Karpas-422 (cell line): ENCODE measurements around the gene PAX3. TPM values are rescaled to one million over a fixed set of nuclear protein-coding genes. Genes with fewer than 3 reads are reported as not detected.

Experiments
- DNase-seq: peaks from one replicate; pipeline ENCODE4 v3.0.0-alpha.2; 2015
- H2AFZ ChIP-seq: fragments of 200-600 bp; sonication (generic); 2 replicates; pipeline ENCODE4 v1.6.1; 2014; ENCODE audit warnings: antibody characterized with exemption, low read length, mixed read lengths
- H3K27ac ChIP-seq: fragments of 200-600 bp; sonication (generic); 2 replicates; pipeline ENCODE4 v1.5.1; 2014; ENCODE audit warnings: mild to moderate bottlenecking, low read length, moderate library complexity
- H3K27me3 ChIP-seq: fragments of 200-600 bp; sonication (generic); 2 replicates; pipeline ENCODE4 v1.6.1; 2014; ENCODE audit warnings: low read length, mixed read lengths
- H3K36me3 ChIP-seq: fragments of 200-600 bp; sonication (generic); 2 replicates; pipeline ENCODE4 v1.6.1; 2014; ENCODE audit warnings: low read length, mixed read lengths; ENCODE audit not compliant: insufficient read depth
- H3K4me1 ChIP-seq: fragments of 200-600 bp; sonication (generic); 2 replicates; pipeline ENCODE4 v1.6.1; 2014; ENCODE audit warnings: mild to moderate bottlenecking, low read length, mixed read lengths
- H3K4me2 ChIP-seq: fragments of 200-600 bp; sonication (generic); 2 replicates; pipeline ENCODE4 v1.6.1; 2014; ENCODE audit warnings: low read length, low read depth, mild to moderate bottlenecking; ENCODE audit not compliant: poor library complexity, severe bottlenecking
- H3K4me3 ChIP-seq: fragments of 200-600 bp; sonication (generic); 2 replicates; pipeline ENCODE4 v1.5.1; 2014; ENCODE audit warnings: mild to moderate bottlenecking, antibody characterized with exemption, low read length, mixed read lengths
- H3K79me2 ChIP-seq: fragments of 200-600 bp; sonication (generic); 2 replicates; pipeline ENCODE4 v1.6.1; 2014; ENCODE audit warnings: mild to moderate bottlenecking, low read length, mixed read lengths
- H3K9ac ChIP-seq: fragments of 200-600 bp; sonication (generic); 2 replicates; pipeline ENCODE4 v1.6.0; 2014; ENCODE audit warnings: low read length
- H3K9me2 ChIP-seq: fragments of 200-600 bp; sonication (generic), shearing (Covaris generic); replicated peaks from 2 replicates; pipeline ENCODE4 v1.6.0; 2014; ENCODE audit warnings: mild to moderate bottlenecking, low read length, moderate library complexity; ENCODE audit not compliant: insufficient read depth
- H3K9me3 ChIP-seq: fragments of 300-700, 200-600 bp; sonication (generic); 2 replicates; pipeline ENCODE4 v1.6.1; 2014; ENCODE audit warnings: low read length, mixed read lengths
- H4K20me1 ChIP-seq: fragments of 200-600 bp; sonication (generic); 2 replicates; pipeline ENCODE4 v1.6.1; 2014; ENCODE audit warnings: mild to moderate bottlenecking, antibody characterized with exemption, low read length, low read depth; ENCODE audit not compliant: insufficient read depth
- total RNA-seq: library from RNA; depleted of rRNA; stranded (reverse); fragments of >200 nt; shearing (Covaris generic); gene quantifications from 2 replicates; pipeline ENCODE4 v1.2.3, GENCODE V29; 2014; ENCODE audit warnings: low replicate concordance

Gene PAX3
- total RNA-seq, 1 experiment from 2014 or later = not detected

- no peaks in the 10 kb centered on the region for H3K27me3 ChIP-seq
These were observed 9.3 kb downstream of the PAX3 start for GRCh38 chr2:222289278-222290160.

GRCh38 chr2:222288590-222289277 lies 10.1 kb downstream of the PAX3 start:
- H4K20me1 ChIP-seq = no peaks in the 10 kb centered on the region
- H3K27me3 ChIP-seq = no peaks in the 10 kb centered on the region
- no peaks in the 10 kb centered on the region for H3K36me3 ChIP-seq
- no peaks in the 10 kb centered on the region for H3K4me1 ChIP-seq
- H3K9ac ChIP-seq = no peak overlapping the region
- H3K4me2 ChIP-seq = no peak overlapping the region
- H3K79me2 ChIP-seq = no peaks in the 10 kb centered on the region
- H3K27ac ChIP-seq = no peak overlapping the region
- no peak overlapping the region for H3K4me3 ChIP-seq
- no peaks in the 10 kb centered on the region for H3K9me3 ChIP-seq
- H3K9me2 ChIP-seq = no peaks in the 10 kb centered on the region
- no peak for DNase-seq
- no peak overlapping the region for H2AFZ ChIP-seq

More at GRCh38 chr2:222289278-222290160, 9.3 kb downstream of the PAX3 start:
- no peak overlapping the region for H3K9ac ChIP-seq
- no peak overlapping the region for H2AFZ ChIP-seq
- no peak overlapping the region for H3K27ac ChIP-seq
- H3K4me3 ChIP-seq = no peak overlapping the region
- H3K79me2 ChIP-seq = no peaks in the 10 kb centered on the region
- no peaks in the 10 kb centered on the region for H4K20me1 ChIP-seq
- no peak for DNase-seq
- H3K4me1 ChIP-seq = no peaks in the 10 kb centered on the region
- no peak overlapping the region for H3K4me2 ChIP-seq
- no peaks in the 10 kb centered on the region for H3K9me3 ChIP-seq
- no peaks in the 10 kb centered on the region for H3K36me3 ChIP-seq
- H3K9me2 ChIP-seq = no peaks in the 10 kb centered on the region

- Histone ChIP-seq H3K9me2 (no peaks in the 10 kb centered on the region), H3K9ac (no peak overlapping the region), H3K4me2 (no peak overlapping the region), H4K20me1 (no peaks in the 10 kb centered on the region), H3K4me3 (no peak overlapping the region), H3K36me3 (no peaks in the 10 kb centered on the region), H2AFZ (no peak overlapping the region), H3K9me3 (no peaks in the 10 kb centered on the region), H3K79me2 (no peaks in the 10 kb centered on the region), H3K27ac (no peak overlapping the region), H3K27me3 (no peaks in the 10 kb centered on the region), H3K4me1 (no peaks in the 10 kb centered on the region)
- no peak for DNase-seq
These were observed 10.8 kb downstream of the PAX3 start for GRCh38 chr2:222287862-222288479.

GRCh38 chr2:222284466-222284865 lies 14.3 kb downstream of the PAX3 start:
- Histone ChIP-seq H3K36me3 (no peaks in the 10 kb centered on the region), H3K4me3 (no peak overlapping the region), H3K9me2 (no peaks in the 10 kb centered on the region), H3K4me2 (no peak overlapping the region), H3K9ac (no peak overlapping the region), H3K27ac (no peak overlapping the region), H4K20me1 (no peaks in the 10 kb centered on the region), H3K4me1 (no peaks in the 10 kb centered on the region), H3K27me3 (no peaks in the 10 kb centered on the region), H3K79me2 (no peaks in the 10 kb centered on the region), H2AFZ (no peak overlapping the region), H3K9me3 (no peaks in the 10 kb centered on the region)
- DNase-seq = no peak

DNA sequence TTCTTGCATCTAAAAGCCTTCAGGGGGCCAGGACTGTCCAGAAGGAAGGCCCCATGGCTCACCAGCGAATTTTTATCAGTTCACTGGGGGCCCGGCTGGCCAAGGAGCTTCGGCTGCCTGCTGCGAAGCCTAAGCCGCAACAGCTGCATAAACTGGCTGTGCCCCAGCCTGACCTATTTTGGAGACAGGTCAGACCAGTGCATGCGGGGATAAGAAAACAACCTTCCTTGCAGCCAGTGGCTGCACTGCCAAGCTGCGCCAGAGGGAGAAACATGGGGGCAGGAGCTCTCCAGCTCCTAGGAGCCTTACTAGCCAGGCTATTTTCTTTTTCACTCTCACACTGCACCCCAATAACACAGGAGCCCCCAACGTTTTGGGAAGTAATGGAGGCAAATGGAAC lies 15.2 kb downstream of the PAX3 start:
- Histone ChIP-seq H3K9me3 (no peaks in the 10 kb centered on the region), H2AFZ (no peak overlapping the region), H3K36me3 (no peaks in the 10 kb centered on the region), H3K27me3 (no peaks in the 10 kb centered on the region), H4K20me1 (no peaks in the 10 kb centered on the region), H3K79me2 (no peaks in the 10 kb centered on the region), H3K27ac (no peak overlapping the region), H3K4me1 (no peaks in the 10 kb centered on the region), H3K4me2 (no peak overlapping the region), H3K4me3 (no peak overlapping the region), H3K9ac (no peak overlapping the region), H3K9me2 (no peaks in the 10 kb centered on the region)
- no peak for DNase-seq

DNA sequence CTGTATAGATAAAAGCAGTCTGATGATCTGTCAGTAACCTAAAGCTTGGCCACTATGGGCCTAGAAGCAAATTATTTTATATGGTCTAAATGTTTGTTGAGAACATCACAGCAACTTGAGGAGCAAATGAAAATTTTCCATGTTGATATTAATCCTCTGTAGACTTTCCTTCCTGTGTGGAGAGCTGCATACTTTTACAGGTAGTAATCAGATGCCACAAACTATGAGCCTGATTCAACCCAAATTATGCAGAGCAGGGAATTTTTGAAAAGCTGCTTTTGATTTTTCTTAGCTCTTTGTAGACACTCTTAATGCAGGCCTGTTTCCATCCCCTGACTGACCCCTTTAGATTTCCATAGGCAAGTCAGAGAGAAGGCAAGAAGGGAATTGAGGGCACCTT lies 17.3 kb downstream of the PAX3 start:
- Histone ChIP-seq H3K27ac (no peak overlapping the region), H3K9me2 (no peaks in the 10 kb centered on the region), H3K9ac (no peak overlapping the region), H3K79me2 (no peaks in the 10 kb centered on the region), H2AFZ (no peak overlapping the region), H3K4me2 (no peak overlapping the region), H4K20me1 (no peaks in the 10 kb centered on the region), H3K36me3 (no peaks in the 10 kb centered on the region), H3K27me3 (no peaks in the 10 kb centered on the region), H3K9me3 (no peaks in the 10 kb centered on the region), H3K4me3 (no peak overlapping the region), H3K4me1 (no peaks in the 10 kb centered on the region)
- DNase-seq = no peak

DNA sequence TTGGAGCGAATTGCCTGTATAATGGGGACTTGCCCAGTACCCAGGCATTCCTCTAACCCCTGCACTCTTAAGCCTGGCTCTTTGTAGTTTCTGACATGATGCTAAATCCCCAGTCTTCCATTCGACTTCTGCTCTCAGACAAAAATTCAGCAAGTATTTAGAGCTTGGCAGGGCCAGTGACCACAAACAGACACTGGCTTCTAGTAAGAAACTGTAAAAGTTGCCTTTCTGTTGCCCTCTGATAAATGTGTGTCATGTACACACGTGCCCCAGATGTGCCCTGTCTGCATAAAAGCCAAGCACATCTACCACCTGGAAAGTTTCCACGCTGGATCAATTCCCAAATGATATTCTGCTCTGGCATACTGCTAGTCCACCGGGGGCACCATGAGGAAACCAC lies 18.0 kb downstream of the PAX3 start:
- H4K20me1 ChIP-seq = no peaks in the 10 kb centered on the region
- no peaks in the 10 kb centered on the region for H3K9me3 ChIP-seq
- no peak overlapping the region for H3K9ac ChIP-seq
- H3K9me2 ChIP-seq = no peaks in the 10 kb centered on the region
- H2AFZ ChIP-seq = no peak overlapping the region
- no peaks in the 10 kb centered on the region for H3K36me3 ChIP-seq
- H3K4me1 ChIP-seq = no peaks in the 10 kb centered on the region
- no peak for DNase-seq
- H3K4me3 ChIP-seq = no peak overlapping the region
- H3K79me2 ChIP-seq = no peaks in the 10 kb centered on the region
- no peak overlapping the region for H3K4me2 ChIP-seq
- no peaks in the 10 kb centered on the region for H3K27me3 ChIP-seq
- H3K27ac ChIP-seq = no peak overlapping the region

GRCh38 chr2:222272446-222273015 lies 26.3 kb downstream of the PAX3 start:
- Histone ChIP-seq H2AFZ (no peak overlapping the region), H3K36me3 (no peaks in the 10 kb centered on the region), H3K4me1 (no peaks in the 10 kb centered on the region), H3K27ac (no peak overlapping the region), H3K9ac (no peak overlapping the region), H4K20me1 (no peaks in the 10 kb centered on the region), H3K4me3 (no peak overlapping the region), H3K9me3 (no peaks in the 10 kb centered on the region), H3K27me3 (no peaks in the 10 kb centered on the region), H3K79me2 (no peaks in the 10 kb centered on the region), H3K9me2 (no peaks in the 10 kb centered on the region), H3K4me2 (no peak overlapping the region)
- no peak for DNase-seq
